ENCODE results near the gene SESTD1. TPM values are rescaled to one million over a fixed set of nuclear protein-coding genes. Genes with fewer than 3 reads are reported as not detected.

SESTD1 gene
- polyA plus RNA-seq, 2 of the 4 experiments (the other 2 are of a cell fraction): 12.6 to 26.0 TPM

GRCh38 chr2:179140571-179140970 is 124.1 kb downstream of the SESTD1 start:
- POLR2A ChIA-PET: no interaction called here
- Histone ChIP-seq H3K4me2 (no peak overlapping the region), H3K27ac (no peak overlapping the region), H3K9me3 (no peaks in the 10 kb centered on the region), H3K4me1 (no peaks in the 10 kb centered on the region), H3K4me3 (no peak overlapping the region)
- CTCF ChIA-PET: no interaction called here
- no peak for DNase-seq (ENCODE audit: low read depth in 1 of 2, low spot score in 1 of 2)
- 95% methylated on average over 4 of the region's 4 CpGs for WGBS (ENCODE audit: missing lambda C conversion rate)
- ATAC-seq: no peak
- no peak for FAIRE-seq
- no peak for TF ChIP-seq JUN (IDR thresholded peaks at IDR 0.05)
- no peak for TF ChIP-seq KDM5A (IDR thresholded peaks at IDR 0.05)
- TF ChIP-seq HOXB5 (CRISPR knock-in tag; IDR thresholded peaks at IDR 0.05): no peak
- TF ChIP-seq BHLHE40 (IDR thresholded peaks at IDR 0.05; ENCODE audit: low read depth, low read length): no peak
- no peak for TF ChIP-seq RARB (CRISPR knock-in tag; IDR thresholded peaks at IDR 0.05)
- no peak for TF ChIP-seq ELK1 (IDR thresholded peaks at IDR 0.05; ENCODE audit: low read depth, low read length)
- no peak for TF ChIP-seq CHD2 (IDR thresholded peaks at IDR 0.05; ENCODE audit: low read length, partially characterized antibody)
- no peak for TF ChIP-seq POLR2A (IDR thresholded peaks at IDR 0.05; ENCODE audit: low read length)
- no peak for TF ChIP-seq BCL3 (IDR thresholded peaks at IDR 0.05)
- no peak for TF ChIP-seq EHF (CRISPR knock-in tag; IDR thresholded peaks at IDR 0.05)
- TF ChIP-seq REST (IDR thresholded peaks at IDR 0.05): no peak
- no peak for TF ChIP-seq NR3C1 (IDR thresholded peaks at IDR 0.05)
- TF ChIP-seq USF2 (IDR thresholded peaks at IDR 0.05): no peak

GRCh38 chr2:179139506-179139905 is 125.1 kb downstream of the SESTD1 start:
- WGBS (ENCODE audit: missing lambda C conversion rate): 98% methylated on average over 4 of the region's 4 CpGs
- FAIRE-seq (no peak), ATAC-seq (no peak), DNase-seq (ENCODE audit: low read depth in 1 of 2, low spot score in 1 of 2) (no peak)
- H3K4me3 ChIP-seq: no peak overlapping the region
- no peaks in the 10 kb centered on the region for H3K9me3 ChIP-seq
- H3K4me2 ChIP-seq: no peak overlapping the region
- H3K4me1 ChIP-seq: no peaks in the 10 kb centered on the region
- H3K27ac ChIP-seq: no peak overlapping the region
- ChIA-PET POLR2A (no interaction called here), CTCF (interaction anchor here (2.4 kb wide), 1 partner anchor 10 kb away, joined by 12 read pairs; no protein-coding TSS in a partner anchor)
- TF ChIP-seq REST (IDR thresholded peaks at IDR 0.05): no peak
- no peak for TF ChIP-seq CBX8 (IDR thresholded peaks at IDR 0.05)
- TF ChIP-seq NR3C1 (IDR thresholded peaks at IDR 0.05): no peak
- TF ChIP-seq KDM1A (IDR thresholded peaks at IDR 0.05; ENCODE audit: low read depth): no peak
- TF ChIP-seq HMGXB4 (CRISPR knock-in tag; IDR thresholded peaks at IDR 0.05; ENCODE audit: borderline replicate concordance): no peak
- TF ChIP-seq CHD2 (IDR thresholded peaks at IDR 0.05; ENCODE audit: low read length, partially characterized antibody): no peak
- TF ChIP-seq SREBF2 (IDR thresholded peaks at IDR 0.05): no peak
- no peak for TF ChIP-seq FOSB (CRISPR knock-in tag; IDR thresholded peaks at IDR 0.05)
